GM21367 (cell line): ENCODE measurements around the gene AP3S2.
"Not testable (repeated sequence)": the region's sequence is repeated elsewhere in the genome, so short reads cannot be mapped to it uniquely, and the experiment has no call there.

Experiments used
- ATAC-seq: cut with Tn5 transposase; IDR thresholded peaks from one replicate; pipeline ENCODE4 v1.9.1; 2021; ENCODE audit not compliant: unreplicated experiment

Gene AP3S2

GRCh38 chr15:89870006-89870405, 23.8 kb downstream of the AP3S2 start:
- no peak for ATAC-seq

GRCh38 chr15:89869490-89869889, 24.3 kb downstream of the AP3S2 start:
- not testable (repeated sequence) for ATAC-seq

GRCh38 chr15:89864958-89865739, 28.6 kb downstream of the AP3S2 start:
- ATAC-seq: no peak

- ATAC-seq: no peak
These were observed 29.9 kb downstream of the AP3S2 start for GRCh38 chr15:89863918-89864317.

DNA sequence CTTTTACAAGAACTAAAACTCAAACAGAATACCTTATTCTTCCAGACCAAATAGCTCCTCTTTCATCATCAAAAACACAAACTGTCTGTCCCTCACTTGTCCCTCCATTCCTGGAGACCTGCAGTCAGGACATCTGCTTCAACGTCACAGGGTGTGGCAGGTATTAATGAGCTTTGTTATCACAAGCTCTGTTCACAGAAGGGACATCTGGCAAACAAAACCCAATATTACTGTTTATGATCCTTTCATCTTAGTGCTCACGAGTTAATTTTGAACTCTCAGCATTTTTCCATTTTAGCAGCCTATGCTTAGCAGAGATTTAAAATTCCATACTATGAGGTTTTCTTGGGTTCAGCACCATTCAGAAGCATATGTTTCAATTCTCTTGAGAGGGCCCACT, 32.9 kb downstream of the AP3S2 start:
- no peak for ATAC-seq

GRCh38 chr15:89860431-89860830, 33.4 kb downstream of the AP3S2 start:
- ATAC-seq: no peak

- no peak for ATAC-seq
These were observed 34.9 kb downstream of the AP3S2 start for GRCh38 chr15:89858661-89859458.

- ATAC-seq: no peak
These were observed 36.1 kb downstream of the AP3S2 start for GRCh38 chr15:89857673-89858072.

DNA sequence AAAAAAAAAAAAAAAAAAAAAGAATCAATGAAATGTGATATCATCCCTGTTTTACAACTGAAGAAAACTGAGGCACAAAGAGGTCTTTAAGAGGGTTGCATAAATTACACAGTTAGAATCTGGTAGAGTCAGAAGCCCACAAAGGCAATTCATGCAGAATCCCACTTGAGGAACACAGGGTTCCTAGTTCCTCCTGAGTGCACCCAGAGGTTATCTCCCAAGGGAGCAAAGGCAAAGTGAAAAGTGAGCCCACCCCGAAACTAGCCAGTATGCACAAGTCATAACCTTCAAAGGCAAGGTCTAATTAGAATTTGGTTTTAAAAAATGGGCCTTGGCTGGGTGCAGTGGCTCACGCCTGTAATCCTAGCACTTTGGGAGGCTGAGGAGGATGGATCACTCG, 37.8 kb downstream of the AP3S2 start:
- ATAC-seq: no peak

- ATAC-seq: not testable (repeated sequence)
These were observed 38.9 kb downstream of the AP3S2 start for GRCh38 chr15:89854863-89855262.

- ATAC-seq: no peak
These were observed 41.3 kb downstream of the AP3S2 start for GRCh38 chr15:89852342-89852995.

DNA sequence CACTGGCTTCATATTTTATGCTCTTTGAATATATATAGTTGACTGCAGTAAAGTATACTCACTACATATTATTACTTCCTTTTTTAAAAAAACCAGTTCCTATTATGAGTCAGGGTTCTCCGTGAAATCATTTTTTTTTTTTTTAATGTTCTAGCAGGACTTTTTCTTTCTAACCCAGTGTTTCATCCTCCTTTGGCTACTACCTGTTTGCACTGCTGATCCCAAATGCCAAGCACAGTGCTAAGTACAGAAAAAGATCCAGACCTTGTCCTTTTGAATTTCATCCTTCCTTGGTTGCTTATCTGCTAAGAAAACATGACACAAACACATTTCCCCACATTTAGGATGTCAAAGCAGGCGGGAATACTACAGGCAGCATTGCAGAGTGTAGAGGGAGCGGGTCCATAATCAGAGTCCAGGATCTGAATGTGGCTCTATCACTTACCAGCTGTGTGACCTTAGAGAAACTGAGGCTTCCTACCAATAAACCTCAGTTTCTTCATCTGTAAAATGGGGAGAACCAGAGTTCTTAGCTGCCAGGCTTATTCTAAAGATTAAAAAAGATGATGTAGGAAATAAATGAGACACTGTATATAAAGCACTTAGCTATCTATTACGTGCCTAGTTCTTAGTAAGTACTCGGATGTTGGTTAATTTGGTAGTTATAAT, 42.0 kb downstream of the AP3S2 start:
- no peak for ATAC-seq

GRCh38 chr15:89848970-89849292, 44.9 kb downstream of the AP3S2 start:
- no peak for ATAC-seq

GRCh38 chr15:89847101-89847500, 46.7 kb downstream of the AP3S2 start:
- no peak for ATAC-seq

DNA sequence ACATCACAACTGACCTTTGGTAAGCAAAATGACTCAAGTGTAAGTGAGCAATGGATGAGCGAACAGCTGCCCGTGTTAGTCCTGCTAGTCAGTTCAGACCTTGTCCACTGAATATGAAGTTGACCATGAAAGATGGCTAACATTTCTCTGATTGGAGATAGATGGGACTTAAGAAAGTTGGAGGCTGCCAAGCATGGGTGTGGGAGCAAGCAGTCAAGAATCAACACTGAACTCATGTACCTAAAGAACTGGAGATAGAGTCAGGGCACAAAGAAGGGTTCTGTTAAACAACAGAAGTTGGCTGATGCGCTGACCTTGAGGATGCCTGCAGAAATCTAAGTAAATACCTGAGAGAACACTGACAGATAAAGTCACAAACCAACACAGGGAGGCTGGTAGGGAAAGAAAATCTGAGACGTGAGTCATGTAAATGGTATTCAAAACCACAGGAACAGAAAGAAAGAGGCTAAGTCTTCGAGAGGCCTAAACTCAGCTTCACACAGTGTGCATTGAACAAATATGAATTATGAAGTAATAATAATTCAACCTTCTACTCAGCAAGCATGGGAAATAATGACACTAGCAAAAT, 48.4 kb downstream of the AP3S2 start:
- no peak for ATAC-seq

- no peak for ATAC-seq
These were observed 51.8 kb downstream of the AP3S2 start for GRCh38 chr15:89841962-89842361.

- no peak for ATAC-seq
These were observed 52.5 kb downstream of the AP3S2 start for GRCh38 chr15:89841306-89841705.

DNA sequence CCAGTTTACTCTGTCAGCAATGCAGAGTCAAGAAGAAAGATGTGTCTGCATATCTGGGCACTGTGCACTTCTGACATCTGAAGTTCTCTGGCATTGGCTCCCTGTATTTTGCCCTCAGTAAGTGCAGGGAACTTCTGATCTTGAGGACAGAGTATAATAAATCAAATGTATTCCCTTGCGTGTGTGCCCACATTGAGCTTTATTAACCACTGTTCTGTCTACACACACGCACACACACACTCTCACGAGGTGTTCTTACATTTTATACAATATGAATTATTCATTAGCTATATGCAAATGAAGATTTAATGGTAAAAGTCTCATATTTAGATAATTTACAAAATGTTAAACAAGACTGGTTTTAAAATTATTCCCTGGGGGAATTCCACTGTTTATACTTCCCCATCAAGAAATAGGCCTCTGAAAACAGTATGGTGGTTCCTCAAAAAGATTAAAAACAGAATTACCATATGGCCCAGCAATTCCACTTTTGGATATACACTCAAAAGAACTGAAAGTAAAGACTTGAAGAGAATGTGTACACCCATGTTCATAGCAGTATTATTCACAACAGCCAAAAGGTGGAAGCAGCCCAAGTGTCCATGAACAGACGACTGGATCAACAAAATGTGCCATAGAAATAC, 54.5 kb downstream of the AP3S2 start:
- ATAC-seq: no peak

- no peak for ATAC-seq
These were observed 56.0 kb downstream of the AP3S2 start for GRCh38 chr15:89837830-89838178.

- no peak for ATAC-seq
These were observed 56.5 kb downstream of the AP3S2 start for GRCh38 chr15:89837134-89837829.
